K562 (cell line): ENCODE results near the gene AJAP1.

Experiments
- HDGF ChIP-seq: fragments of 450-650 bp; IDR thresholded peaks from 2 replicates; pipeline ENCODE4 v1.6.1; 2016
- MED1 ChIP-seq: sonication (generic); formaldehyde crosslinking; IDR thresholded peaks from 2 replicates; pipeline ENCODE4 v1.8.1; 2023; ENCODE audit warnings: missing genetic modification reagents, borderline replicate concordance
- NR2C2 ChIP-seq, 2 experiments: fragments of 200-800 bp in 1 of 2; sonication (Bioruptor generic) in 1 of 2; sonication (generic) in 1 of 2; formaldehyde crosslinking in 1 of 2; IDR thresholded peaks; 2 replicates each; pipeline versions ENCODE4 v1.6.1 to v1.8.0; 2016 to 2022; ENCODE audit warnings: mild to moderate bottlenecking in 1 of 2, missing compliant biosample characterization in 1 of 2, missing genetic modification characterization in 1 of 2, missing genetic modification reagents in 1 of 2
- UBTF ChIP-seq, 2 experiments: IDR thresholded peaks; 2 replicates each; pipeline ENCODE4 v1.6.1; 2012; ENCODE audit warnings: improper control_type of control experiment in 2 of 2, low read depth in 2 of 2, low read length in 2 of 2, borderline replicate concordance in 1 of 2
- ZNF217 ChIP-seq: sonication (generic); formaldehyde crosslinking; IDR thresholded peaks from 2 replicates; pipeline ENCODE4 v1.8.0; 2022; ENCODE audit warnings: mild to moderate bottlenecking, missing genetic modification reagents
- ZNF274 ChIP-seq: IDR thresholded peaks from 2 replicates; pipeline ENCODE4 v1.6.1; 2011; ENCODE audit warnings: low read depth, mild to moderate bottlenecking, low read length, moderate library complexity, borderline replicate concordance
- ZNF785 ChIP-seq: fragments of 250-450 bp; sonication (Bioruptor Pico); IDR thresholded peaks from 2 replicates; pipeline ENCODE4 v1.4.0; 2020; ENCODE audit warnings: mild to moderate bottlenecking
- TF ChIP-seq, protein P1 (sequence below), 2 experiments: fragments of 450-650 bp in 1 of 2; sonication (generic) in 1 of 2; formaldehyde crosslinking in 1 of 2; IDR thresholded peaks in 1 of 2; conservative IDR thresholded peaks in 1 of 2; 2 replicates each; pipeline versions ENCODE4 v1.6.1 to v1.8.1; 2016 to 2023; ENCODE audit warnings: mild to moderate bottlenecking in 2 of 2, moderate library complexity in 2 of 2, inconsistent platforms in 1 of 2, missing genetic modification reagents in 1 of 2
- TF ChIP-seq, protein P2 (sequence below): fragments of 250-450 bp; sonication (Bioruptor Pico); IDR thresholded peaks from 2 replicates; pipeline ENCODE4 v1.4.0; 2020; ENCODE audit warnings: mild to moderate bottlenecking, moderate library complexity

GRCh38 chr1:4749406-4749805, 95.0 kb downstream of the AJAP1 start:
- TF ChIP-seq MED1 (CRISPR knock-in tag) (no peak), ZNF785 (no peak), NR2C2 (CRISPR knock-in tag; IDR thresholded peaks at IDR 0.05) (no peak), NR2C2 (tag; IDR thresholded peaks at IDR 0.05) (no peak), ZNF274 (no peak), ZNF217 (CRISPR knock-in tag) (no peak), HDGF (no peak), UBTF (IDR thresholded peaks at IDR 0.05; ENCODE audit: borderline replicate concordance in 1 of 2, low read depth in 2 of 2, low read length in 2 of 2) (no peak)
- TF ChIP-seq, protein P1, sequence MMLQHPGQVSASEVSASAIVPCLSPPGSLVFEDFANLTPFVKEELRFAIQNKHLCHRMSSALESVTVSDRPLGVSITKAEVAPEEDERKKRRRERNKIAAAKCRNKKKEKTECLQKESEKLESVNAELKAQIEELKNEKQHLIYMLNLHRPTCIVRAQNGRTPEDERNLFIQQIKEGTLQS (IDR thresholded peaks at IDR 0.05), result no peak
- TF ChIP-seq, protein P1 (CRISPR knock-in tag; conservative IDR thresholded peaks at IDR 0.05), result no peak
- TF ChIP-seq, protein P2, sequence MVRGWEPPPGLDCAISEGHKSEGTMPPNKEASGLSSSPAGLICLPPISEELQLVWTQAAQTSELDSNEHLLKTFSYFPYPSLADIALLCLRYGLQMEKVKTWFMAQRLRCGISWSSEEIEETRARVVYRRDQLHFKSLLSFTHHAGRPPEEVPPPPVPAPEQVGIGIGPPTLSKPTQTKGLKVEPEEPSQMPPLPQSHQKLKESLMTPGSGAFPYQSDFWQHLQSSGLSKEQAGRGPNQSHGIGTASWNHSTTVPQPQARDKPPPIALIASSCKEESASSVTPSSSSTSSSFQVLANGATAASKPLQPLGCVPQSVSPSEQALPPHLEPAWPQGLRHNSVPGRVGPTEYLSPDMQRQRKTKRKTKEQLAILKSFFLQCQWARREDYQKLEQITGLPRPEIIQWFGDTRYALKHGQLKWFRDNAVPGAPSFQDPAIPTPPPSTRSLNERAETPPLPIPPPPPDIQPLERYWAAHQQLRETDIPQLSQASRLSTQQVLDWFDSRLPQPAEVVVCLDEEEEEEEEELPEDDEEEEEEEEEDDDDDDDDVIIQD (CRISPR knock-in tag), result no peak
